HG02970 (cell line): ENCODE results near the gene ADAMTS15.
"Not testable (repeated sequence)": the region's sequence is repeated elsewhere in the genome, so short reads cannot be mapped to it uniquely, and the experiment has no call there.

ENCODE experiments used
- ATAC-seq: cut with Tn5 transposase; IDR thresholded peaks from one replicate; pipeline ENCODE4 v1.9.1; 2021; ENCODE audit warnings: mild to moderate bottlenecking, moderate library complexity, moderate number of reproducible peaks; ENCODE audit not compliant: unreplicated experiment, low FRiP score

ADAMTS15 gene

DNA sequence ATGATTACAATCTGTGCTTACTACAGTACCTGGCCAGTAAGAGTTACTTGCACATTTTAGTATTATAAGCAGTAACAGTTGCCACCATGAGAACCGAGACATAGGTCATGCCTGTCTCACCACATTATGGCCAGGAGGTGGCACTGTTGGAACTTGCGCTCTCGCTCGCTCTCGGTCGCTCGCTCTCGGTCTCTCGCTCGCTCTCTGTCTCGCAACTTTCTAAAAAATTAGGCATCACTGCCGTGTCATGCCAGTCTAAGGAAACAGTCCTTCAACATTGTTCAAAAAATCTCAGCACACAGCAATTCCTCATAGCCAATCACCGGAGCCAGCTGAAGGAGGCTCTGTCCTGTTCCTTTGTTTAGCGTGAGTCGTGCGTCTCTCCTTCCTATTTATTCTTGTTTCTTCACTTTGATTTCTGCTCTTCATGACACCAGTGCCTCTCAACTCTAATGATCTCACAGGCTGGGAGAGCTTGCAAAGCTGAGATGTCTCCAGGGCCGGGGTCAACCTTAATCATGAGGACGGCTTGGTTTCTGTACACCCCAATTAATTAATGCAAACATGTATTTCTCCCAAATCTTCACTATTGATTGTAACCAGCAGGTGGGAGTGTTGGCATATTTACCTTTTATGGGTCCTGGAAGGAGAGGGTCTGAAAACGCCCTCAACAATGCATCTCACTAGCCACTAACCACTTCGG lies 13.8 kb upstream of the ADAMTS15 start:
- peak; percentile 83 for ATAC-seq

DNA sequence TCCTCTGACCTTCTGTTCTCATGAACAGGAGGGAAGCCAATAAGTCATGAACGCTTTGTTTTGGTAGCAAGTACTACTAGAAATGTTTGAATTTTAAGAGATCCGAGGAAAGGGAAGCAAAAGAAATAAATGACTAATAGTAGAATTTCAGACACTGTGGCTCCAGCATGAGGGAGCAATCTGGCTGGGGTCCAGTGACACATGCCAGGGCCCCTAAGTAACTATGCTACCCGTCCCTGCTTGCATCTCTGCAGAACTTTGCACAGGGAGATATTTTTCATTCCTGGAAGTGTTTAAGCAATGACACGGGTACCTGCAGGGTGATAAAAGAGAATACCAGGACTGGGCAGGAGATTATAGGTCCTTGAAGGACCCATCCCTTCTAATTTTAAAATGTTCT lies 12.8 kb upstream of the ADAMTS15 start:
- no peak for ATAC-seq

DNA sequence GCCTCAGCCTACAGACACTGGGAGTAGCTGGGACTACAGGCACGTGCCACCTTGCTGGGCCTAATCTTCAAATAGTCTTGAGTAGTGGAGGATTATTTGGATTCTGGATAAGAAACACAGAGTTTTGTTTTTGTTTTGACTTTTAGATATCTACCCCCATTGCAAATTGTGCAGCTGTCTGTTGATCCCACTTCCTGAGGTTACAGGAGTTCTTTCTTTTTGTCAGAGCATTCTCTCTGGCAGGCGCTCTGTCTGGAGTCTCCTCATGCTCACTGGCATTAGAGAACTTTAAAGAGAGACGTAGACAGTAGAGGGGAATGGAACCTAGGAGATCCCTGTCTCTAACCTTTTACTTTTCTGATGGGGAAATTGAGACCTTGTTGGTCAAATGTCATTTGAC lies 12.3 kb upstream of the ADAMTS15 start:
- ATAC-seq = no peak

DNA sequence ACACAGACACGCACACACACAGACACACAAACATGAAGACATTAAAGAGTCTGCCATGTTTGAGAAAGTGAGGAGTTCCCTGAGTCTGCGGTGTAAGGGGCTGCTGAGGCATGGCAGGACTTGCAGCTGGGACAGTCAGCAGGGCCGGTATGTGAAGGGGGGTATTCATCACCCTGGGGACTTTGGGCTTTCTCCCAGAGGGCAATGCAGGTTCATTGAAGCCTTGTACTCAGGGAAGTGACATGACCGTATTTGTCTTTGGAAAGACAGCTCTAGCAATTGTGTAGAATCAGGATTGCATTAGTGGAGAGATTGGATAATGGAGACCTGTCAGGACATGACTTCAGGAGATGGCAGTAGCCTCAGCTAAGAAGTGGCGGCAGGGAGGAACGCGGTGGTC lies 10.6 kb upstream of the ADAMTS15 start:
- ATAC-seq = no peak

DNA sequence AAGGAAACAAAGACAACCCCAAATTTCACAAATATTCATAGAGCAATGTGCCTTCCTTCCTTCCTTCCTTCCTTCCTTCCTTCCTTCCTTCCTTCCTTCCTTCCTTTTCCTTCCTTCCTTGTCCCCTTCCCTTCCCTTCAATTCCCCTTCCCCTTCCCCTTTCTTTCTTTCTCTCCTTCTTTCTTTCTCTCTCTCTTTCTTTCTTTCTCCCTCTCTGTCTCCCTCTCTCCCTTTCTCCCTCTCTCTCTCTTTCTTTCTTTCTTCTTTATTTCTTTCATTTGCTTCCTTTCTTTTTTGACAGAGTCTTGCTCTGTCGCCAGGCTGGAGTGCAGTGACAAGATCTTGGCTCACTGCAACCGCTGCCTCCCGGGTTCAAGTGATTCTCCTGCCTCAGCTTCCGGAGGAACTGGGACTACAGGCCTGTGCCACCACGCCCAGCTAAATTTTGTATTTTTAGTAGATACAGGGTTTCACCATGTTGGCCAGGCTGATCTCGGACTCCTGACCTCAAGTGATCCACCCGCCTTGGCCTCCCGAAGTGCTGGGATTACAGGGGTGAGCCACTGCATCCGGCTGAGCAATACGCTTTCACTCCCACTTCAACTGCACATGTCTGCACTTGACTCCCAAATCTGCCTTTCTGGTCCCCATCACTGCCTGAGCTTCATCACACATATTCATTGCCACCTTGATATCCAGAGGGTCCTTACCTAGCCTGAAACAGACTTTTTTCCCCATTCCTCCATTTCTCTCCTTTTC lies 9.9 kb upstream of the ADAMTS15 start:
- ATAC-seq = not testable (repeated sequence)

DNA sequence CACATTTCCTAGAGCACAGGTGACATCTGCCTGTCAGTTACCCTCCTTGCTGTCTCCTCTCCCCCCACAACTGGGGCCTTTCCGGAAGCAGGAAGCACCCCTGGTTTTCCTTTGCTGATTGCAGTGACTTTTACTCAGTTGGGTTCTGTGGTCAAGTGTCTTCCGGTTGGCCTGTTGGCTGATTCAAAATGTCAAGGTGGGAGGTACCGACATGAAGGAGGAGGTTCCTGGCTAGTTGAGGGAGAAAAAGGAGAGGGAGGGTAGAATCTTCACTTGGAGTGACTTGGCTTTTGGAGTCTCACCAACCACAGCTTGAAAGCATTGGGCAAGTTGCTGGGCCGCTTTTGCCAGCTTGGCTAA lies 9.3 kb upstream of the ADAMTS15 start:
- ATAC-seq = no peak

DNA sequence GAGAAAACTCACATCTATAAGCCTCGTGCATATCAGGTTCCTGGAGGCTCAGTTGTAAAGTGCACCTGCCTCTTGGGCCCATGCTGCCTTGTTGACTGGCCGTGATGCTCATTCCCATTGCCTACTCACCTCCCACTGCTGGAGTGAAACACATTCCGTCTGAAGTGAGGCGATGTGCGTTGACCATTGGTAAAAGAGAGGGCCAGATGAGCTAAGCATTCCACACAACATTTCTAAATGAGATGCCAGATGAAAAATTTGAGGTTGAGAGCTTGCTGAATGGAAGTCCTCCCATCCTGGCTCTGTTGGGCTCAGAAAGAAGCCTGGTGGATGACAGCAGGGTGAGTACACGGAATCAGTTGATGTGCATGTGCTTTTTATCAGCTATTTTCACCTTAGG lies 8.6 kb upstream of the ADAMTS15 start:
- no peak for ATAC-seq

DNA sequence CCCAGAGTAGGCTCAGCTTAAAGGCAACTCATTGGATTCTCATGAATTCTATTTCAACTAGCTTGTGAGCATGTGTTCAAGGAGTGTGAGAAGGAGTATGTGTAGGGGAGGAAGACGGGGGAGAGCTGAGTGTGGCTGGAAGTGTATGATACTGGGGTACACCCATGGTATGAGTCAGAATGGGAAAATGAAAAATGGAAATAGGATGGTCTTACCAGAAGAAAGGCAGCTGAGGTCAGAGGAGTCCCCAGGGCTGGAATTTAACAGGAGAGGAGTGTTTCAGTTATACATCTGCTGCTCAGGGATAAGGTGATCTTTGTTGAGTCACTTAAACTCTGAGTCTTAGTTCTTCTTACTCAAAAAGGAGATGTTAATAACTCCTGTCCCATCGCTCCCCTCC lies 6.7 kb upstream of the ADAMTS15 start:
- ATAC-seq = no peak

DNA sequence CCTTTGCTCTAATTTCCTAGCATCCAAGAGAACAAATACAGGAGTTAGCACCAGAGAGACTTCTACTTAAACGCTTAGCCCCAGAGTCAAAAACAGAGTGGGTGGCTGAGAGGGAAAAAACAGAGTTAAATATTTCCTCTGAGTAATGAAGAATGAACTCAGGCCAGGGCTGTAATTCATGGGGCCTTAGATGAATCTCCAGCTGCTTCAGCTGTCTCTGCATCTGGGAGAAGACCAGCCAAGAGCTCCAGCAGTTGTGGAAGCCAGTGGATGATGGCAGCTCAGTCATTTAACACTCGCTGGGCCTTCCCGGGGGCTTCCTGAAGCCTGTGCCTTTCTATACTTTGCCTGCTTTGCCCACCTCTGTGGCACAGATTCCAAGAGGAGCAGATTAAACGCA lies 5.7 kb upstream of the ADAMTS15 start:
- no peak for ATAC-seq

DNA sequence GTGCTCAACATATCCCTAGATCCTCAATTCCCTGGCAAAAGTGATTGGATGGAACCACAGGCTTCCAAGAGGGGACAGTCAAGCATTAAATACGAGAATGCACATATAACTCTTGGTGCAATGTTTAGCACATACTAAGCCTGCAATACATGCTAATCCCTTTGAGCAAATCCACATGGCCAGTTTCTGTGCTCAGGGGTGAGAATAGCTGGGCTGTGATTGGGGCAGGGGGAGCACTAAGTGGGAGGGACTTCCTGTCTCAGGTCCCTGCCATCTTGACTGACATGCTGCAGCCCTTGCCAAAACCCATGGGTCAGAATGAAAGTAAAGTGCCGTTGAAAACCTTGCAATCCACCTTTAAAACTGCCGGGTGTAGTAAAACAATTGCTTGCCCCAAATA lies 2.7 kb upstream of the ADAMTS15 start:
- no peak for ATAC-seq

DNA sequence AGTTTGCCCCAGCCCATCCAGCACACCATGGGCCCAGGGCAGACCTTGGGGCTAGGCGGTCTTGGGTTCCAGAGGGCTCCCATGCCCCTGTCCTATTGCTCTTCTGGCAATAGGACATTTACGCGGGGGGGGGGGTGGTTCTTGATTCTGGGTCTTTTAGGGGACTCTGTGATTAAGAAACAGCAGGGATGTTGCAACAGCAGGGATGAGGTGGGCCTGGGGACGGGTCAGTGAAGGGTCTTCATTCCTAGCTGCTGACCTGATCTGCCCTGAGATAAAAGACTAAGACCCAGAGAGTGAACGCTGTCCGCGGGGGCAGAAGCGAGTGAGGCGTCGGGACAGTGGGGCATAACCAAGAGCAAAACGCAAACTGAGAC lies 418 bp upstream of the ADAMTS15 start:
- ATAC-seq = no peak

DNA sequence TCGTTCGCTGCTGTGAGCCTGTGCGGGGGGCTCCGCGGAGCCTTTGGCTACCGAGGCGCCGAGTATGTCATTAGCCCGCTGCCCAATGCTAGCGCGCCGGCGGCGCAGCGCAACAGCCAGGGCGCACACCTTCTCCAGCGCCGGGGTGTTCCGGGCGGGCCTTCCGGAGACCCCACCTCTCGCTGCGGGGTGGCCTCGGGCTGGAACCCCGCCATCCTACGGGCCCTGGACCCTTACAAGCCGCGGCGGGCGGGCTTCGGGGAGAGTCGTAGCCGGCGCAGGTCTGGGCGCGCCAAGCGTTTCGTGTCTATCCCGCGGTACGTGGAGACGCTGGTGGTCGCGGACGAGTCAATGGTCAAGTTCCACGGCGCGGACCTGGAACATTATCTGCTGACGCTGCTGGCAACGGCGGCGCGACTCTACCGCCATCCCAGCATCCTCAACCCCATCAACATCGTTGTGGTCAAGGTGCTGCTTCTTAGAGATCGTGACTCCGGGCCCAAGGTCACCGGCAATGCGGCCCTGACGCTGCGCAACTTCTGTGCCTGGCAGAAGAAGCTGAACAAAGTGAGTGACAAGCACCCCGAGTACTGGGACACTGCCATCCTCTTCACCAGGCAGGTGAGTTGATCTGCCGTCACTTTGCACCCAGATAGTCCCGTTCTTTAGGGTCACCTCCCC lies 1.0 kb downstream of the ADAMTS15 start:
- no peak for ATAC-seq

DNA sequence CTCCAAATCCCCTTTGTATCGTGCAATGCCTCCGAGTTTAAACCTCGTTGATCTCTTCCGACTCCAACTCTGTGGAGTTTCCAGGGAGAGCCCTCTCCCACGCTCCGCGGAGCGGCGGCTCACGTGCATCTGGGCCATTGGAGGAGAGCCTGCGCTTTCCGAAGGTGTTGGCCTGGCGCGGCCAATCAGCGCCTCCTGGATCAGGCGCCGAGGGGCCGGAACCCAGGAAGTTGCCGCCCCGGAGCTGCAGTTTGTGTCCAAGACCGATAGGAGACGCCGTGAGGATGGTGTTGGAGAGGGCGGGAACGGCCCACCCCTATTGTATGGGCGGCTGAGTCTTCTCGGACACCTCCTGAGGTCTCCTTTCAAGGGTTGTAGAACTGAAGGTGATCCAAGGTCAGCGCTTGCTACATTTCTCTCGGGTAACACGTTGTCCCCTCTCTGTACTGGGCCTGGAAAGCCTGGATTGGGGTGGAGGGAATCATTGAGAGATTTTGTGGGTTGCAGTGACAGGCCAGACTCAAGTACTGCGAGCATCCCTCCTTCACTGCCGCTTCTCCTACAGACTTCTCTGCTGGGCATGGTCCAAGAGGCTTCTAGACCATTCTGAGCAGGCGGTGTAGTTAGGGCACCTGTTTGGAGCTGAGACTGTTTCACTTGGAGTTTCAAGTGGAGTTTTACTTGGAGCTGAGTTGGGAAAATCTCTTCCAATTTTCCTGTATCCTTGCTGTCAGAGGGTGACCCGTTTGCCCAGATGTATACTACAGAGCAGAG lies 1.7 kb downstream of the ADAMTS15 start:
- no peak for ATAC-seq

DNA sequence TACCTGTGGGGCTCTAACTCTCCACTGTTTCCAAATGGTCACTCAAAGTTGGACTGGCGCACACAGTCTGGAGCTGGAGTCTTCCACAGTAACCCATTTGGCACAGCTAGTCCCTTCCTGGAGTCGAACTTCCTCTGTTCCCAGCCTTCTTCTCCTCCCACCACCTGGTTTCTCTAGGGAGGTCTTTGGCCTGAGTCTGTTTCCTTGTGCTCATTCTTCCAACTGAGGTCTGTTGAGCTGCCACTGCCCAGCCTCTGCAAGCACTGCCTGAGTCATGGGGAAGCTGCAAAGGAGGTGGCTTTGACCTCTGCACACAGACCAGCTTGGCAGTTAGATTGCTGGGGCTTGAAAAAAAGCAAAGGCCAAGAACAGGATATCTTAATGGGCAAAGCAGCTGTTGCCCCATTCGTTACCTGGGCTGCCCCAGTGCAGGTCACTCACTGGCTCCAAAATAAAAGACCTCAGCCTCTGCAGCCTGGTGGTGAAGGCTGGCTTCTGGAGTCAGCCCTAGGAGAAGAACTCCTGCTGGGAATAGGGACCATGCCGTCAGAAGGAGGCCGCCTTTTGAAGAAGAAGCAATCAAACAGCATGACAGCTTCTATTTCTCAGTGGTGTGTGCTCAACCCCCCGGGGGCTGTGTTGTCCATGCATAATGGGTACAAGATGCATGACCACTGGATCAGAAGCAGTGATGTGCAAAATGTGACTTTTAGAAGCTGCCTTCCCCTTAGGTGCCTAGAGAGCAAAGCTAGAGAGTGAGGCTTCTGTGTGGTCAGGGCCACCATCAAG lies 3.0 kb downstream of the ADAMTS15 start:
- ATAC-seq = no peak

DNA sequence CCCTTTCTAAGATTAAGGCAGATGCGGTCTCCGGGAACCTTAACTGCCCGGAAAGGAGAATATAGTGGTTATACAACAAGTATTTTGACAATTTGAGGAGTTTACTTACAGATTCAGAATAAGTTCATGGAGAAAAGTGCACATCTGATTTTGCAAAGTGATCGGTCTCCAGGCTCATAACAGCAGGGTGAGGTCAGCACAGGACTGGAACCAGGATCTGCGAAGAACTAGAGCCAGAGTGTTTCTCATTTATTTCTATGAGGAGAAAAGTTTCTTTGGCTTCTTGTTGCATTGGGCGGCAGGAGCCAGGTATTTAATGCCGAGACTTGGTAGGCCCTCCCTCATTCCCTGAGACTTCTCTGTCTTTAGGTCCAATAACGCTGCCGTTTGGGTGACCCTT lies 3.7 kb downstream of the ADAMTS15 start:
- ATAC-seq = no peak

DNA sequence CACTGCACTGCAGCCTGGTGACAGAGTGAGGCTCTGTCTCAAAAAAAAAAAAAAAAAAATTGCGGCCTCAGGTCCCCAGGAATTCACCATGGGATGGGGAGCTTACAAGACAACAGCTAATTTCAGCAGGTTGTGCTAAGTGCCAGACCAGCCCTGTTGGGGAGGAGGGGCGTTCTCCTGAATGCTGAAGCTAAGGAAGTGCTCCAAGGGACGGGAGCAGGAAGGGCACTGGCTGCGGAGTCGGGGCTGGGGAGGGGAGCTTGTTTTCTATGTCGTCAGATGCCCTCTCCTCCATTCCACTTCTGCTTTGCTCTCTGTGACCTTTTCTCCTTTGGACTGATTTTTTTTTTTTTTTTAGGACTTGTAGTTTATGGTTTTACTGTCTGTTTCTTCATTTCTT lies 4.5 kb downstream of the ADAMTS15 start:
- no peak for ATAC-seq

DNA sequence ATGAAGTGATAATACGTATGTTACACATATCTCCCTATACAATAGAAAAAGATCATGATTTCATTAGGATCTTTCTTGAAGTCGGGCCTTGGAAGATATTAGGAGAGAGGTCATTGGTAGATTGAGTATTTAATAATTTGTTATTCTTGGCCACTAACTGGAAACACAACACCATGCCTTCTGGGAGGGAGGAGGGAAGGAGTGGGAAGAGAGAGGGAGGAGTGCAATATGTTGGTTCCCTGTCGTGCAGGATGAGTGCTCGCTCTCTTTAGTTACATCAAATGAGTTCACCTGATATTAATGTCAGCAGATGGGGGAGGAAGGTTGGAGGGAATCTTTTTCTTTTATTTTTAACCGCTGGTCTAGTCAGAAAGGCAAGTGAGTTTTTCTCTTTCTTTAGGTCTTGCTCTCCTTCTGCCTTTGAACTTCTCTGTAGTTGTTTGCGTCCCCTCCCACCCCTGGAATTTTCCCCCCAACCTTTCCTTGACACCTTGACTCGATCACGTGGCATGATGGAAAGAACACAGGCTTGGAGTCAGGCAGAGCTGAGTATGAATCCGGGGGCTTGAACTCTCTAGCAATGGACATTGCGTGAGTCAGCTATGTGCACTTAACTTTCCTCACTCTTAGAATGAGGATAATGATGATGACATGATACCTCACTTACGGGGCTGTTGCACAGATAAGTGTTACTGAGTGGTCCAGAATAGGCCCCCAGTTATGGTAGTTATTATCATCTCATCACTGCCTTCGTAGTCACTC lies 6.2 kb downstream of the ADAMTS15 start:
- no peak for ATAC-seq

DNA sequence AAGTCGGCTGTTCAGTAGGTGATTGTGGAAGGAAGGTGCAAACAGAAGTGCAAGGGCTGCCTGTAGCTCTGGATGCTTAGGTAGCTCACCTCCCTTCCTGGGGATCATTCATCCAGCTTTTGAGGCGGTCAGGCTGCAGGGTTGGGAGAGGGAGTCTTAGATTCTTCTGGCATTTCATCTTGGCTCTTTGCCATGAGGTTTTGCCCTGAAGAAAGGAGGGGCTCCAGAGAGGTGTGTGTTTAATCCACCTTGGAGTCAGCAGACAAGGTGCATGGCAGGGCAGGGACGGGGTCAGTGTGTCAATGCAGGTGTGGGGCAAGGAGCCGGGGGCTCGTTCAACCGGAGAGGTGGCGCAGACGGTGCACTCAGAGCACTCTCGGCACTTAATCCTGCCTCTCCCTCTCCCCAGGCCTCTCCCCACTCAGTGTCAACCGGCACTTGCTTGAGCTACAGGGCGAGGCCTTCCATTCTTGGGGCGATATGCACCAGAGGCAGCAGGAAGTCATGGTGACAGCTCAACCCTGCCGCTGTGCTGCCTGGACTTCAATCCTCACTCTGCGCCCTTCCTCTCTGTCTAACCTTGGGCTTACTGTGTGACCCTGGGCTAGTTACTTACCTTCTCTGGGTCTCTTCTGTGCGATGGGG lies 7.2 kb downstream of the ADAMTS15 start:
- no peak for ATAC-seq

DNA sequence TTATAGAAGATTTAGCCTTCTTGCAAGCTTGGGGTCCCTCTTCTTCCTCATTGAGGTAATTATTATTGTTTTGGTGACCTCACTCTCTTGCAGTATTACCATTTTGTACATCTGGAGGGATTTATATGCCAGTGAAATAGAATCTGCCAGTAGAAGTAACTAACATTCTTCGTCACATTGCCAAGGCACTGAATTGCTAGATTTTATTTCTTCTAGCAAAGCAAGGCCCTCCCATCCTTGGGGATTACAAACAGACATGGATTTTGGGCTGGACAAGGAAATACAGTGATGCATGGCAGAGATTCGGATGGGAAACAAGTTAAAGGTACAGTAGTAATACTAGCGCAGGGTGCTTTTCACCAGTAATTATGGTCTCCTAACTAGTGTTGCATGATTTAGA lies 7.8 kb downstream of the ADAMTS15 start:
- ATAC-seq = no peak
